Upper lobe of left lung (tissue), 4 donors: Measurements from ENCODE around the gene MYG1.

Experiments used
- CTCF ChIP-seq, 6 experiments: fragments of 450-650 bp in 4 of 6; fragments of 200-600 bp in 2 of 6; sonication (generic) in 2 of 6; IDR thresholded peaks; one replicate each; pipeline ENCODE4 v1.5.1; 2016 to 2019; ENCODE audit warnings: antibody characterized with exemption in 6 of 6
- POLR2A ChIP-seq, 4 donors: fragments of 450-650 bp; IDR thresholded peaks; one replicate each; pipeline ENCODE4 v1.5.1; 2016 to 2017; ENCODE audit warnings: antibody characterized with exemption in 4 of 4, mild to moderate bottlenecking in 2 of 4
- POLR2AphosphoS5 ChIP-seq, 2 donors: sonication (generic); formaldehyde crosslinking; IDR thresholded peaks; one replicate each; pipeline ENCODE4 v1.5.1; 2017; ENCODE audit warnings: antibody characterized with exemption in 2 of 2

DNA sequence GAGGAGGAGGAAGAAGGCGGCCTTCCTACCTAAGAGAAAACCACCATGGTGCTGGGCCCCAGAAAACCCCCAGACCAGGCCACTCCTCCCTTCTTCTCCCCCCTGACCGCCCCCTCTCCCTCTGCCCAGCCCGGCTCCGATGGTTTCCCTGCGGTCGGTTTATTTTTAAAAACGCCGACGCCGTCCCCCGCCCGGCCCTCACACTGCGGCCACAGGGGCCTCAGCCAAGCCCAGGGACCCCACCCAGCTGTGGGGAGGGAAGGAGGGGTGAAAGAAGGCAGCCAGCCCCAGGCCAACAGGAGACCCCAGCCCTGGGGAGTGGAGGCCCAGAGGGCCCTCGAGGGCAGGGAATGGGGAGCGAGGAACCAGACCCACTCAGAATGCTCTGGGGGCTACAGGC, 33.2 kb downstream of the MYG1 start:
- TF ChIP-seq CTCF (IDR thresholded peaks at IDR 0.05) (no peak), POLR2AphosphoS5 (IDR thresholded peaks at IDR 0.05) (no peak), POLR2A (IDR thresholded peaks at IDR 0.05) (no peak)
